ENCODE results near the gene FAM136A.
"Not testable (repeated sequence)": the region's sequence is repeated elsewhere in the genome, so short reads cannot be mapped to it uniquely, and the experiment has no call there.

Gene FAM136A

GRCh38 chr2:70312560-70312959, 10.7 kb upstream of the FAM136A start:
- Mint-ChIP-seq H3K27me3 (peaks cover 12% of the 10 kb centered on the region), H3K4me3 (no peak overlapping the region), H3K4me1 (no peaks in the 10 kb centered on the region), H3K27ac (no peak overlapping the region), H3K36me3 (no peaks in the 10 kb centered on the region), H3K9me3 (no peaks in the 10 kb centered on the region)
- no peak for ATAC-seq

- Mint-ChIP-seq H3K9me3 (no peaks in the 10 kb centered on the region), H3K4me1 (no peaks in the 10 kb centered on the region), H3K4me3 (no peak overlapping the region), H3K27ac (no peak overlapping the region), H3K27me3 (peaks cover 12% of the 10 kb centered on the region), H3K36me3 (no peaks in the 10 kb centered on the region)
- no peak for ATAC-seq
Measured at GRCh38 chr2:70310899-70311298, 9.0 kb upstream of the FAM136A start.

DNA sequence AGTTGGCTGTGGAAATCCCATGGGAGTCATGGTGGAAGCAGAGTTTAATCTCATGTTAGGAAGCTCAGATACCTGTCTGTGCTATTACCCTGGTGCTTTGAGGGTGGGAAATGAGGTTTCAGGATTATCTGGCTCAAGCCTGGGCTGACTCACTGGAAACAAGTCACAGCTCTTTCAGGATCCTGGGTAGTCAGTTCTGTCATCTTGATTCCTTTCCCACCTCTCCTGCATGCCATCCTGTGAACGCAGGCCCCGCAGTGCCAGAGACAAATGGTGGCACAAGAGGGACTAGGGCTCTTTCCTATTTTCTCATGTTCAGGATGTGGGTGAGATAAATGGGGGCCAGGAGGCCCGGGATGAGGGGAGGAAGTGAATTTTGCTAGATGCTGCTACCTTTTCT, 3.7 kb upstream of the FAM136A start:
- H3K4me3 Mint-ChIP-seq = no peak overlapping the region
- no peak overlapping the region for H3K27ac Mint-ChIP-seq
- peaks cover 4% of the 10 kb centered on the region for H3K27me3 Mint-ChIP-seq
- no peak for ATAC-seq
- H3K4me1 Mint-ChIP-seq = peaks cover 19% of the 10 kb centered on the region
- no peaks in the 10 kb centered on the region for H3K9me3 Mint-ChIP-seq
- no peaks in the 10 kb centered on the region for H3K36me3 Mint-ChIP-seq

DNA sequence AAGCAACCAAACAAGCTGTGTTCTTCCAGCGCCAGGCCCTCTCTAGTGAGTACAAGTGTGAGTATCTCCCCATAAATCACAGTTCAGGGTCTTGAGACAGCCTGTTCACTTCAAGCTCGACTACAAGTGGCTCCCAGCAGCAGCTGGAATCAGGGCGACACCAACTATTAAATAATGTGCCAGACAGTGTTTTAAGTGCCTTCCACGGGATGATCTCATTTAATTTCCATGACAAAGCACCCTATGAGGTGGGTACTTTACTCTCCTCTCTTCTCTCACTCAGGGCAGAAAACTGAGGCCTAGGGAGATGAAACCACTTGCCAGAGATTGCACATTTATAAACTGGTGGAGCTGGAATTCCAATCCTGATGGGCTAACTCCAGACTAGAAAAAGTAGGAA, 2.6 kb upstream of the FAM136A start:
- peaks cover 20% of the 10 kb centered on the region for H3K4me1 Mint-ChIP-seq
- ATAC-seq = no peak
- no peak overlapping the region for H3K4me3 Mint-ChIP-seq
- no peaks in the 10 kb centered on the region for H3K27me3 Mint-ChIP-seq
- no peaks in the 10 kb centered on the region for H3K36me3 Mint-ChIP-seq
- H3K9me3 Mint-ChIP-seq = no peaks in the 10 kb centered on the region
- H3K27ac Mint-ChIP-seq = no peak overlapping the region

DNA sequence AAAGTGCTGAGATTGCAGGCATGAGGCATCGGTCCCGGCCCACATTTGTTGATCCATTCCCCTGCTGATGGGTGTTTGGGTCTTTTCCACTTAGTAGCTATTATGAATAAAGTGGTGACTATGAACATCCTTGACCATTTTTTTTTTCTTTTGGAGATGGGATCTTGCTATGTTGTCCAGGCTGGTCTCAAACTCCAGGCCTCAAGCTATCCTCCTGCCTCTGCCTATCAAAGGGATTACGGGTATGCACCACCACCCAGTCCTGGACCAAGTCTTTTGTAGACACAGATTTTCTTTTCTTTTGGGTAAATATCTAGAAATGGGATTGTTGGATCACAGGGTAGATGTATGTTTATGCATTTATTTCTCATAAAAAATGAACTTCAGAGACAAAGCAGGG, 1.3 kb upstream of the FAM136A start:
- Mint-ChIP-seq H3K36me3 (peaks cover 9% of the 10 kb centered on the region), H3K4me3 (no peak overlapping the region)
- ATAC-seq = no peak

DNA sequence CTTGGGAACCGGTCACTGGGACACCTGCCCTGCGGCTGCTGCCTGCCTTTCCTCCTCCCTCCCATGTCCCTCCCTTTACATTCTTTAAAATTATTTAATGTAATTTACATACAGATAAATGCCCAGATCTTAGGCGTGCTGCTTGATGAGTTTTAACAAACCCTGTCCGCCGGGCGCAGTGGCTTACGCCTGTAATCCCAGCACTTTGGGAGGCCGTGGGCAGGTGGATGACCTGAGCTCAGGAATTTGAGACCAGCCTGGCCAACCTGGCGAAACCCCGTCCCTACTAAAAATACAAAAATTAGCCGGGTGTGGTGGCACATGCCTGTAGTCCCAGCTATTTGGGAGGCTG, 304 bp upstream of the FAM136A start:
- not testable (repeated sequence) for H3K27me3 Mint-ChIP-seq, ATAC-seq, H3K9me3 Mint-ChIP-seq
- Mint-ChIP-seq H3K4me1 (peaks cover 28% of the 10 kb centered on the region), H3K36me3 (peaks cover 19% of the 10 kb centered on the region), H3K27ac (peak overlapping the region; percentile 89), H3K4me3 (peak overlapping the region; percentile 83)

More for the DNA sequence above, 1.3 kb upstream of the FAM136A start:
- Mint-ChIP-seq H3K27ac (no peak overlapping the region), H3K9me3 (no peaks in the 10 kb centered on the region), H3K4me1 (peaks cover 28% of the 10 kb centered on the region), H3K27me3 (no peaks in the 10 kb centered on the region)

- no peaks in the 10 kb centered on the region for H3K27me3 Mint-ChIP-seq
- H3K4me3 Mint-ChIP-seq = peak overlapping the region; percentile 83
Measured at GRCh38 chr2:70300771-70301343, 1.0 kb downstream of the FAM136A start.

GRCh38 chr2:70297828-70298227, 4.0 kb downstream of the FAM136A start:
- ATAC-seq, H3K9me3 Mint-ChIP-seq, H3K4me3 Mint-ChIP-seq, H3K27ac Mint-ChIP-seq, H3K27me3 Mint-ChIP-seq: not testable (repeated sequence)
- peaks cover 28% of the 10 kb centered on the region for H3K36me3 Mint-ChIP-seq
- peaks cover 18% of the 10 kb centered on the region for H3K4me1 Mint-ChIP-seq

More at GRCh38 chr2:70300771-70301343, 1.0 kb downstream of the FAM136A start:
- Mint-ChIP-seq H3K4me1 (peaks cover 28% of the 10 kb centered on the region), H3K27ac (peak overlapping the region; percentile 89), H3K36me3 (peaks cover 28% of the 10 kb centered on the region), H3K9me3 (no peaks in the 10 kb centered on the region)
- no peak for ATAC-seq

DNA sequence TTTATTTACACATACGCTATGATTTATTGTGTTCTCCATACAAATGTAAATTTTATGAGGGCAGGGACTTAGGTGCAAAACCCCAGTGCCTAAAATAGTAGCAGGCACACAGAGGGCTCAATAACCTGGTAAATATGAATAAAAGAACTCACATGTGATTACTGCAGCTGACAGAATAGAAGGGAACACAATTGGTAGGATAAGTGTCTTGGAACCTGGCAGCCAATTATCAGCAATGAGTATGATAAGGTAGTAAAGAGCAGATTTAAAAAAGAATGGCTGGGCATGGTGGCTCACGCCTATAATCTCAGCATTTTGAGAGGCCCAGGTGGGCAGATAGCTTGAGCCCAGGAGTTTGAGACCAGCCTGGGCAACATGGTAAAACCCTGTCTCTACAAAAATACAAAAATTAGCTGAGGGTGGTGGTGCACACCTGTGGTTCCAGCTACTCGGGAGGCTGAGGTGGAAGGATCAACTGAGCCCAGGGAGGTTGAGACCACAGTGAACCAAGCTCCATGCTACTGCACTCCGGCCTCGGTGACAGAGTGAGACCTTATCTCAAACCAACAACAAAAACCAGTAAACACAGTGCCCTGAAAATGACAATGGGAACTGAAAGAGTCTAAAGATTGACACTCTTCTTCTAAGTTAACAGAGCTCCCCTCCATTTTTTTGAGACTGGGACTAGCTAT, 18.2 kb downstream of the FAM136A start:
- no peak for ATAC-seq
- peaks cover 51% of the 10 kb centered on the region for H3K36me3 Mint-ChIP-seq
- H3K27ac Mint-ChIP-seq = no peak overlapping the region
- H3K27me3 Mint-ChIP-seq = no peaks in the 10 kb centered on the region
- H3K4me1 Mint-ChIP-seq = peaks cover 13% of the 10 kb centered on the region
- no peaks in the 10 kb centered on the region for H3K9me3 Mint-ChIP-seq
- H3K4me3 Mint-ChIP-seq = no peak overlapping the region

DNA sequence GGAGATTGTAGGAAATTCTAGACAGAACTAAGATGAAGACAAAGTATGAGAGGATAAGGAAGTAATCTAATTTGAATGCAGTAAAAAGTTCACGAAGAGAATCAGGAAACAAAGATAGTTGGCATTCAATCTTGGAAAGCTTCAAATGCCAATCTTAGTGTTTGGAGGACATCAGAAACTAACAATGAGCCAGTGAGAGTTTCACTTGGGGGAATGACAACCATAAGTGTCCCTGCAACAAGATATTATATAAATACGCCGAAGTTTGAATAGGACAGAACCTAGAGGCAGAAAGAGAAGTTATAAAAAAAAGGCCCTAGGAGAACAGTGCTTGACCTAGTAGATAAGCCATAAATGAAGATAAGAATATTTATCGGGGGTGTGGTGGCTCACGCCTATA, 19.4 kb downstream of the FAM136A start:
- no peak overlapping the region for H3K27ac Mint-ChIP-seq
- ATAC-seq = no peak

GRCh38 chr2:70280242-70280798, 21.5 kb downstream of the FAM136A start:
- Mint-ChIP-seq H3K4me1 (peaks cover 8% of the 10 kb centered on the region), H3K27me3 (no peaks in the 10 kb centered on the region), H3K4me3 (no peak overlapping the region), H3K27ac (no peak overlapping the region), H3K36me3 (peaks cover 53% of the 10 kb centered on the region), H3K9me3 (no peaks in the 10 kb centered on the region)
- ATAC-seq = no peak

More for the DNA sequence above, 19.4 kb downstream of the FAM136A start:
- Mint-ChIP-seq H3K9me3 (no peaks in the 10 kb centered on the region), H3K4me3 (no peak overlapping the region), H3K36me3 (peaks cover 55% of the 10 kb centered on the region), H3K4me1 (peaks cover 13% of the 10 kb centered on the region), H3K27me3 (no peaks in the 10 kb centered on the region)

- no peaks in the 10 kb centered on the region for H3K9me3 Mint-ChIP-seq
- peaks cover 13% of the 10 kb centered on the region for H3K4me1 Mint-ChIP-seq
- peak overlapping the region; percentile 51 for H3K27ac Mint-ChIP-seq
- no peak for ATAC-seq
- no peak overlapping the region for H3K4me3 Mint-ChIP-seq
- peaks cover 47% of the 10 kb centered on the region for H3K36me3 Mint-ChIP-seq
- H3K27me3 Mint-ChIP-seq = no peaks in the 10 kb centered on the region
Measured at GRCh38 chr2:70270323-70270722, 31.5 kb downstream of the FAM136A start.

DNA sequence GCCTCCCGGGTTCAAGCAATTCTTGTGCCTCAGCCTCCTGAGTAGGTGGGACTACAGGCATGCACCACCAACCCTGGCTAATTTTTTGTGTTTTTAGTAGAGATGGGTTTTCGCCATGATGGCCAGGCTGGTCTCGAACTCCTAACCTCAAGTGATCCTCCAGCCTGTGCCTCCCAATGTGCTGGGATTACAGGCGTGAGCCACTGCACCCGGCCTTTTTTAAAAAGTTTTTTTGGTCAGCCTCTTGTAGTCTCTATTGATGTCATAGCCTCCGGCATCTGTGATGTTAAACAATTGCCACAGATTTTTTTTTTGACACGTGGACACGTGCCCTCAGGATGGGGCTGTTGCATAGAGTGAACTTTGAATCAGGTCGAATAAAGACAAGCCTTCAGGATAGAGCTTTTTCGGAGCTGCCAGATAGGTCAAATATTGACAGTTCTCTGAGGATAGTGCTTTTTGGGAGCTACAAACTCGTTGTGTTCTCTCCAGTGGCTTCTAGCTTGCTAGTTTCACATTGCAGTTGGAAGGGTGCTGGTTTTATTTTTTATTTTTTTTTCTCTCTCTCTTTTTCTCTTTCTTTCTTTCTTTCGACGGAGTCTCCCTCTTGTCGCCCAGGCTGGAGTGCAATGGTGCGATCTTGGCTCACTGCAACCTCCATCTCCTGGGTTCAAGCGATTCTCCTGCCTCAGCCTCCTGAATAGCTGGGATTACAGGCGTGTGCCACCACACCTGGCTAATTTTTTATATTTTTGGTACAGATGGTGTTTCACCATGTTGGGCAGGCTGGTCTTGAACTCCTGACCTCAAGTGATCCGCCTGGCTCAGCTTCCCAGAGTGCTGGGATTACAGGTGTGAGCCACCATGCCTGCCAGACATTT, 32.2 kb downstream of the FAM136A start:
- H3K4me3 Mint-ChIP-seq, H3K27ac Mint-ChIP-seq, ATAC-seq, H3K9me3 Mint-ChIP-seq, H3K27me3 Mint-ChIP-seq: not testable (repeated sequence)
- peaks cover 44% of the 10 kb centered on the region for H3K36me3 Mint-ChIP-seq
- H3K4me1 Mint-ChIP-seq = peaks cover 13% of the 10 kb centered on the region

GRCh38 chr2:70266925-70267324, 34.9 kb downstream of the FAM136A start:
- H3K4me3 Mint-ChIP-seq, H3K4me1 Mint-ChIP-seq, ATAC-seq, H3K27me3 Mint-ChIP-seq, H3K9me3 Mint-ChIP-seq, H3K27ac Mint-ChIP-seq: not testable (repeated sequence)
- peaks cover 46% of the 10 kb centered on the region for H3K36me3 Mint-ChIP-seq

GRCh38 chr2:70261501-70261900, 40.4 kb downstream of the FAM136A start:
- no peaks in the 10 kb centered on the region for H3K27me3 Mint-ChIP-seq
- peaks cover 36% of the 10 kb centered on the region for H3K4me1 Mint-ChIP-seq
- no peak overlapping the region for H3K27ac Mint-ChIP-seq
- no peak overlapping the region for H3K4me3 Mint-ChIP-seq
- H3K9me3 Mint-ChIP-seq = no peaks in the 10 kb centered on the region
- peaks cover 33% of the 10 kb centered on the region for H3K36me3 Mint-ChIP-seq
- ATAC-seq = no peak

Measured in stimulated activated memory B cell treated with anti-CD40 and anti-IgM and Interleukin-4, amounts not matched to agents 10 μg/mL and 1 μg/mL and 100 μg/mL, for 72 hours (primary cell).